SJSA1 (cell line): Measurements from ENCODE around the gene PAMR1. TPM values are rescaled to one million over a fixed set of nuclear protein-coding genes. Genes with fewer than 3 reads are reported as not detected.
A peak's percentile ranks its signal among the peaks of the same experiment; 100 is the strongest.

Source experiments
- DNase-seq, 2 experiments: peaks; one replicate each; pipeline ENCODE4 v3.0.0-alpha.2; 2015 to 2020; ENCODE audit warnings: low spot score in 2 of 2, low read depth in 1 of 2
- H3K27ac ChIP-seq: fragments of 250-450 bp; sonication (Bioruptor Pico); 2 replicates; pipeline ENCODE4 v1.5.1; 2020; ENCODE audit warnings: mild to moderate bottlenecking, moderate library complexity
- H3K27me3 ChIP-seq: fragments of 250-450 bp; sonication (Bioruptor Pico); replicated peaks from 2 replicates; pipeline ENCODE4 v1.5.1; 2020; ENCODE audit warnings: mild to moderate bottlenecking, moderate library complexity
- H3K36me3 ChIP-seq: fragments of 250-450 bp; sonication (Bioruptor Pico); 2 replicates; pipeline ENCODE4 v1.5.1; 2020; ENCODE audit warnings: mild to moderate bottlenecking
- H3K4me1 ChIP-seq: fragments of 250-450 bp; sonication (Bioruptor Pico); replicated peaks from 2 replicates; pipeline ENCODE4 v1.6.1; 2021; ENCODE audit warnings: mild to moderate bottlenecking
- H3K4me3 ChIP-seq: fragments of 250-450 bp; sonication (Bioruptor Pico); 2 replicates; pipeline ENCODE4 v1.5.1; 2020; ENCODE audit warnings: mild to moderate bottlenecking
- H3K9me3 ChIP-seq: fragments of 250-450 bp; sonication (Bioruptor Pico); replicated peaks from 2 replicates; pipeline ENCODE4 v1.5.1; 2020; ENCODE audit warnings: mild to moderate bottlenecking
- total RNA-seq: library from RNA; depleted of rRNA; stranded (reverse); fragments of >200 nt; shearing (Covaris generic); gene quantifications from 2 replicates; pipeline ENCODE4 v1.2.3, GENCODE V29; 2014

PAMR1 gene
- total RNA-seq, 1 experiment from 2014 or later = 57.6 TPM

GRCh38 chr11:35413598-35413997, 111.8 kb downstream of the PAMR1 start:
- DNase-seq = no peak

GRCh38 chr11:35412285-35412684, 113.1 kb downstream of the PAMR1 start:
- H3K4me1 ChIP-seq = no peaks in the 10 kb centered on the region
- no peaks in the 10 kb centered on the region for H3K9me3 ChIP-seq
- H3K36me3 ChIP-seq = no peaks in the 10 kb centered on the region
- H3K27me3 ChIP-seq = peaks cover 10% of the 10 kb centered on the region
- DNase-seq = no peak
- H3K27ac ChIP-seq = no peak overlapping the region
- no peak overlapping the region for H3K4me3 ChIP-seq

More at GRCh38 chr11:35413598-35413997, 111.8 kb downstream of the PAMR1 start:
- Histone ChIP-seq H3K36me3 (no peaks in the 10 kb centered on the region), H3K27me3 (peaks cover 23% of the 10 kb centered on the region), H3K27ac (no peak overlapping the region), H3K4me3 (no peak overlapping the region), H3K9me3 (no peaks in the 10 kb centered on the region), H3K4me1 (peaks cover under 1% of the 10 kb centered on the region; the same call in 1 of the 2 replicates)

- H3K27ac ChIP-seq = no peak overlapping the region
- no peaks in the 10 kb centered on the region for H3K27me3 ChIP-seq
- no peaks in the 10 kb centered on the region for H3K36me3 ChIP-seq
- H3K9me3 ChIP-seq = no peaks in the 10 kb centered on the region
- H3K4me1 ChIP-seq = peaks cover 6% of the 10 kb centered on the region
- DNase-seq = no peak
- H3K4me3 ChIP-seq = no peak overlapping the region
These were observed 118.4 kb downstream of the PAMR1 start for GRCh38 chr11:35407041-35407440.

- H3K9me3 ChIP-seq = no peaks in the 10 kb centered on the region
- no peaks in the 10 kb centered on the region for H3K27me3 ChIP-seq
- H3K4me3 ChIP-seq = no peak overlapping the region
- peak in 1 of 2 experiments; percentile 43 for DNase-seq
- H3K27ac ChIP-seq = no peak overlapping the region
- H3K4me1 ChIP-seq = peaks cover 6% of the 10 kb centered on the region
- no peaks in the 10 kb centered on the region for H3K36me3 ChIP-seq
These were observed 121.0 kb downstream of the PAMR1 start for GRCh38 chr11:35404388-35404775.

- Histone ChIP-seq H3K27ac (no peak overlapping the region), H3K4me3 (no peak overlapping the region), H3K36me3 (no peaks in the 10 kb centered on the region), H3K4me1 (peaks cover 6% of the 10 kb centered on the region), H3K27me3 (no peaks in the 10 kb centered on the region), H3K9me3 (no peaks in the 10 kb centered on the region)
- no peak for DNase-seq
These were observed 121.5 kb downstream of the PAMR1 start for GRCh38 chr11:35403765-35404387.

- H3K9me3 ChIP-seq = no peaks in the 10 kb centered on the region
- no peaks in the 10 kb centered on the region for H3K36me3 ChIP-seq
- no peak overlapping the region for H3K27ac ChIP-seq
- DNase-seq = no peak
- no peaks in the 10 kb centered on the region for H3K27me3 ChIP-seq
- no peak overlapping the region for H3K4me3 ChIP-seq
- H3K4me1 ChIP-seq = peaks cover 6% of the 10 kb centered on the region
These were observed 122.4 kb downstream of the PAMR1 start for GRCh38 chr11:35402751-35403660.

GRCh38 chr11:35398881-35399280, 126.5 kb downstream of the PAMR1 start:
- DNase-seq = no peak
- Histone ChIP-seq H3K4me3 (no peak overlapping the region), H3K9me3 (no peaks in the 10 kb centered on the region)

GRCh38 chr11:35394941-35395340, 130.5 kb downstream of the PAMR1 start:
- Histone ChIP-seq H3K27me3 (no peaks in the 10 kb centered on the region), H3K4me1 (peaks cover 19% of the 10 kb centered on the region)

More at GRCh38 chr11:35398881-35399280, 126.5 kb downstream of the PAMR1 start:
- Histone ChIP-seq H3K4me1 (no peaks in the 10 kb centered on the region), H3K36me3 (no peaks in the 10 kb centered on the region), H3K27me3 (no peaks in the 10 kb centered on the region), H3K27ac (no peak overlapping the region)

GRCh38 chr11:35393098-35393497, 132.3 kb downstream of the PAMR1 start:
- Histone ChIP-seq H3K27me3 (no peaks in the 10 kb centered on the region), H3K4me1 (peaks cover 21% of the 10 kb centered on the region), H3K36me3 (no peaks in the 10 kb centered on the region), H3K4me3 (no peak overlapping the region), H3K9me3 (no peaks in the 10 kb centered on the region), H3K27ac (no peak overlapping the region)
- DNase-seq = no peak

More at GRCh38 chr11:35394941-35395340, 130.5 kb downstream of the PAMR1 start:
- Histone ChIP-seq H3K4me3 (no peak overlapping the region), H3K9me3 (no peaks in the 10 kb centered on the region), H3K36me3 (no peaks in the 10 kb centered on the region), H3K27ac (no peak overlapping the region)
- DNase-seq = no peak

GRCh38 chr11:35391922-35392688, 133.3 kb downstream of the PAMR1 start:
- DNase-seq = peak; percentile 74 to 85
- no peak overlapping the region for H3K4me3 ChIP-seq
- H3K36me3 ChIP-seq = no peaks in the 10 kb centered on the region
- H3K27ac ChIP-seq = no peak overlapping the region
- peaks cover 24% of the 10 kb centered on the region for H3K4me1 ChIP-seq
- no peaks in the 10 kb centered on the region for H3K27me3 ChIP-seq
- no peaks in the 10 kb centered on the region for H3K9me3 ChIP-seq

GRCh38 chr11:35390737-35391682, 134.4 kb downstream of the PAMR1 start:
- H3K27me3 ChIP-seq = no peaks in the 10 kb centered on the region
- no peak overlapping the region for H3K27ac ChIP-seq
- peaks cover 24% of the 10 kb centered on the region for H3K4me1 ChIP-seq
- H3K36me3 ChIP-seq = no peaks in the 10 kb centered on the region
- DNase-seq = peak in 1 of 2 experiments; percentile 47
- no peak overlapping the region for H3K4me3 ChIP-seq
- no peaks in the 10 kb centered on the region for H3K9me3 ChIP-seq

GRCh38 chr11:35389897-35390465, 135.4 kb downstream of the PAMR1 start:
- no peak overlapping the region for H3K27ac ChIP-seq
- H3K9me3 ChIP-seq = no peaks in the 10 kb centered on the region
- no peaks in the 10 kb centered on the region for H3K27me3 ChIP-seq
- H3K4me1 ChIP-seq = peaks cover 24% of the 10 kb centered on the region
- H3K4me3 ChIP-seq = no peak overlapping the region
- no peak for DNase-seq
- H3K36me3 ChIP-seq = no peaks in the 10 kb centered on the region
